SK-N-SH treated with all-trans-retinoic acid at 6 μM for 48 hours (cell line): ENCODE measurements around the gene ARFGEF3.

Experiments
- ATAC-seq: fragments of 200-7000 bp; cut with Tn5 transposase; 3 replicates; pipeline ENCODE4 v1.9.1; 2020; ENCODE audit warnings: mild to moderate bottlenecking, moderate library complexity
- ARNTL ChIP-seq: fragments of 450-650 bp; formaldehyde crosslinking; IDR thresholded peaks from 2 replicates; pipeline ENCODE4 v1.5.0; 2020; ENCODE audit warnings: low read depth, mild to moderate bottlenecking, moderate library complexity, borderline replicate concordance
- BACH2 ChIP-seq: fragments of 250-450 bp; sonication (Bioruptor Pico); IDR thresholded peaks from 2 replicates; pipeline ENCODE4 v1.9.0; 2021; ENCODE audit warnings: mild to moderate bottlenecking, borderline replicate concordance
- CREB5 ChIP-seq: fragments of 250-450 bp; sonication (Bioruptor Pico); IDR thresholded peaks from 2 replicates; pipeline ENCODE4 v1.5.1; 2020; ENCODE audit warnings: low read depth, mild to moderate bottlenecking, moderate library complexity
- CSDC2 ChIP-seq: fragments of 250-450 bp; sonication (Bioruptor Pico); IDR thresholded peaks from 2 replicates; pipeline ENCODE4 v1.5.0; 2020; ENCODE audit warnings: mild to moderate bottlenecking, moderate library complexity
- CSRNP3 ChIP-seq: fragments of 250-450 bp; sonication (Bioruptor Pico); IDR thresholded peaks from 2 replicates; pipeline ENCODE4 v1.5.1; 2021; ENCODE audit warnings: mild to moderate bottlenecking, moderate library complexity
- ESRRG ChIP-seq: fragments of 250-450 bp; sonication (Bioruptor Pico); IDR thresholded peaks from 2 replicates; pipeline ENCODE4 v1.6.1; 2021; ENCODE audit warnings: mild to moderate bottlenecking
- GLIS3 ChIP-seq: fragments of 250-450 bp; sonication (Bioruptor Pico); IDR thresholded peaks from 2 replicates; pipeline ENCODE4 v1.5.0; 2020; ENCODE audit warnings: mild to moderate bottlenecking, moderate library complexity
- ISL1 ChIP-seq: fragments of 250-450 bp; sonication (Bioruptor Pico); IDR thresholded peaks from 2 replicates; pipeline ENCODE4 v2.1.2; 2022; ENCODE audit warnings: mild to moderate bottlenecking, moderate library complexity
- OSR1 ChIP-seq: fragments of 250-450 bp; sonication (Bioruptor Pico); IDR thresholded peaks from 2 replicates; pipeline ENCODE4 v1.8.0; 2022; ENCODE audit warnings: moderate library complexity, mild to moderate bottlenecking, inconsistent platforms
- POU6F1 ChIP-seq: fragments of 250-450 bp; sonication (Bioruptor Pico); IDR thresholded peaks from 2 replicates; pipeline ENCODE4 v1.8.0; 2021; ENCODE audit warnings: low read depth, mild to moderate bottlenecking, moderate library complexity, borderline replicate concordance
- PPARA ChIP-seq: fragments of 250-450 bp; sonication (Bioruptor Pico); IDR thresholded peaks from 2 replicates; pipeline ENCODE4 v1.5.0; 2020; ENCODE audit warnings: mild to moderate bottlenecking, borderline replicate concordance
- RARB ChIP-seq: fragments of 250-450 bp; sonication (Bioruptor Pico); IDR thresholded peaks from 2 replicates; pipeline ENCODE4 v1.8.0; 2021; ENCODE audit warnings: mild to moderate bottlenecking, moderate library complexity
- SNAI2 ChIP-seq: fragments of 250-450 bp; sonication (Bioruptor Pico); IDR thresholded peaks from 2 replicates; pipeline ENCODE4 v1.5.0; 2020; ENCODE audit warnings: mild to moderate bottlenecking, moderate library complexity
- TCF4 ChIP-seq: fragments of 250-450 bp; sonication (Bioruptor Pico); IDR thresholded peaks from 2 replicates; pipeline ENCODE4 v1.8.0; 2021; ENCODE audit warnings: mild to moderate bottlenecking, moderate library complexity, borderline replicate concordance
- TOX ChIP-seq: fragments of 250-450 bp; sonication (Bioruptor Pico); IDR thresholded peaks from 2 replicates; pipeline ENCODE4 v1.8.0; 2021; ENCODE audit warnings: mild to moderate bottlenecking, moderate library complexity, borderline replicate concordance
- TSHZ2 ChIP-seq: fragments of 250-450 bp; sonication (Bioruptor Pico); IDR thresholded peaks from 2 replicates; pipeline ENCODE4 v1.5.0; 2020; ENCODE audit warnings: mild to moderate bottlenecking, moderate library complexity
- ZC3H10 ChIP-seq: fragments of 250-450 bp; sonication (Bioruptor Pico); IDR thresholded peaks from 2 replicates; pipeline ENCODE4 v1.5.1; 2021; ENCODE audit warnings: mild to moderate bottlenecking, moderate library complexity
- ZFP3 ChIP-seq: fragments of 250-450 bp; sonication (Bioruptor Pico); IDR thresholded peaks from 2 replicates; pipeline ENCODE4 v1.5.0; 2020; ENCODE audit warnings: mild to moderate bottlenecking, moderate library complexity
- ZFP30 ChIP-seq: fragments of 450-650 bp; formaldehyde crosslinking; IDR thresholded peaks from 2 replicates; pipeline ENCODE4 v1.5.0; 2022; ENCODE audit warnings: mild to moderate bottlenecking, moderate library complexity
- ZNF565 ChIP-seq: fragments of 450-650 bp; formaldehyde crosslinking; conservative IDR thresholded peaks from 2 replicates; pipeline ENCODE4 v1.5.0; 2020; ENCODE audit warnings: low read depth, mild to moderate bottlenecking, moderate library complexity
- ZNF70 ChIP-seq: fragments of 450-650 bp; formaldehyde crosslinking; IDR thresholded peaks from 2 replicates; pipeline ENCODE4 v1.5.0; 2020; ENCODE audit warnings: mild to moderate bottlenecking, moderate library complexity
- ZNF8 ChIP-seq: fragments of 450-650 bp; formaldehyde crosslinking; IDR thresholded peaks from 2 replicates; pipeline ENCODE4 v1.5.0; 2020; ENCODE audit warnings: mild to moderate bottlenecking, moderate library complexity

ARFGEF3 gene

GRCh38 chr6:138266095-138266494, 104.4 kb downstream of the ARFGEF3 start (continued):
- TF ChIP-seq POU6F1 (no peak), ZNF565 (CRISPR knock-in tag) (no peak), PPARA (CRISPR knock-in tag) (no peak), SNAI2 (no peak), ZFP30 (CRISPR knock-in tag) (no peak), ZNF70 (CRISPR knock-in tag) (no peak), TOX (CRISPR knock-in tag) (no peak), RARB (no peak)

GRCh38 chr6:138267971-138268895, 106.5 kb downstream of the ARFGEF3 start:
- ATAC-seq, result no peak
- TF ChIP-seq ZC3H10 (CRISPR knock-in tag) (no peak), TOX (CRISPR knock-in tag) (no peak), OSR1 (CRISPR knock-in tag) (no peak), GLIS3 (no peak), CSRNP3 (CRISPR knock-in tag) (no peak)

- TF ChIP-seq BACH2 (CRISPR knock-in tag), result no peak
- no peak for TF ChIP-seq OSR1 (CRISPR knock-in tag)
- TF ChIP-seq ARNTL (CRISPR knock-in tag), result no peak
- TF ChIP-seq POU6F1, result no peak
- no peak for TF ChIP-seq RARB
- TF ChIP-seq GLIS3, result no peak
- TF ChIP-seq ZNF565 (CRISPR knock-in tag), result no peak
- TF ChIP-seq SNAI2, result no peak
- TF ChIP-seq CSRNP3 (CRISPR knock-in tag), result no peak
- TF ChIP-seq TCF4 (CRISPR knock-in tag), result no peak
- TF ChIP-seq ISL1 (CRISPR knock-in tag), result no peak
- no peak for TF ChIP-seq ESRRG (CRISPR knock-in tag)
- no peak for TF ChIP-seq ZNF8 (CRISPR knock-in tag)
- no peak for TF ChIP-seq ZFP3 (CRISPR knock-in tag)
- no peak for TF ChIP-seq ZC3H10 (CRISPR knock-in tag)
- TF ChIP-seq TSHZ2 (CRISPR knock-in tag), result no peak
- TF ChIP-seq CSDC2 (CRISPR knock-in tag), result no peak
- no peak for TF ChIP-seq CREB5 (CRISPR knock-in tag)
- TF ChIP-seq ZFP30 (CRISPR knock-in tag), result no peak
- no peak for ATAC-seq
These were observed 109.7 kb downstream of the ARFGEF3 start for GRCh38 chr6:138271451-138271850.
